T-helper 2 cell treated with Interferon-gamma antibody and Interleukin-4, amounts not matched to agents 5 μg/mL and 100 μg/mL, for 36 hours (primary cell): ENCODE results near the gene VSIR.

ENCODE experiments used
- DNase-seq: peaks from one replicate; pipeline ENCODE4 v3.0.0; 2021; ENCODE audit warnings: low spot score
- H3K27ac Mint-ChIP-seq: one replicate; pipeline ENCODE4 v1.8.0; 2021; ENCODE audit warnings: mild to moderate bottlenecking, mixed read lengths
- H3K27me3 Mint-ChIP-seq: one replicate; pipeline ENCODE4 v1.8.0; 2021; ENCODE audit warnings: low read depth, mixed read lengths
- H3K36me3 Mint-ChIP-seq: one replicate; pipeline ENCODE4 v1.8.0; 2021; ENCODE audit warnings: low read depth, mixed read lengths
- H3K4me1 Mint-ChIP-seq: one replicate; pipeline ENCODE4 v1.8.0; 2021; ENCODE audit warnings: low read depth, mixed read lengths
- H3K4me3 Mint-ChIP-seq: one replicate; pipeline ENCODE4 v1.8.0; 2022; ENCODE audit warnings: mild to moderate bottlenecking, moderate library complexity, mixed read lengths
- H3K9me3 Mint-ChIP-seq: one replicate; pipeline ENCODE4 v1.8.0; 2021; ENCODE audit warnings: mixed read lengths

VSIR gene

DNA sequence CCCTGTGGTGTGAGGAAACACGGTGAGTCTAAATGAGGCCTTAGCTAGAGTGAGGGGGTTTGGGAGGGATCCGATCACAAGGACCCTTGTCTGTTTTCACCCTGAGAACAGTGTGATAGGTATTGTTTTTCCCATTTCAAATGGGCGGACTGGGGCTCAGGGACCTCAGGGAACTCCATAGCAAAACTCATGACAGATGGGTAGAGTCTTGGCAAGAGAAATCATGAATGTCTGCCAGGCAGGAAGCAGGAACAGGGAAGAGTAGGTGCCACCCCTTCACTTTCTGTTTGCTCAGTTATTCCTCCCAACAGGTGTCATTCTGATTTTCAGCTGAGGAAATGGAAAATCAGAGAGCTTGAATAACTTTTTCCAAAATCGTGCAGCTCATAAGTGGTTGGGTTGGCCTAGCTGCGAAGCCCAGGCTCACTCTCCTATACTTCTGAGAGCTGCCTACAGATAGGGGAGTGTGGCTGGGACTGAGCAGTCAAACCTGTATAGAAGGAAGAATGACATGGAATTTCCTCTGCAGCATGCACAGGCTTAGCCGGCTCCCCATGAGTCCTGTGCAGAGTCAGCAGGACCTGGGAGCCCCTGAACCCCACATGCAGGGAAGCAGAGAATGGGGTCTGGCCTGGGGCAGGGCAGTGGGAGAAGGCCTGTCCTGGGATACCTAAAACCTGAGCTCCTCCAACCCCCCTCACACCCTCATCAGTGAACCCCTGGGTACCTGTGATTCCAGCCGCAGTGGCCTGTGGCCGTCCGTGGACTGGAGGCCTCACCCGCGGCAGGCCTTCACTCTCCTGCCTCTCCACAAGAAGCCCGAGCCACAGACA lies 36.1 kb downstream of the VSIR start:
- H3K27ac Mint-ChIP-seq, result peak overlapping the region; percentile 89
- H3K9me3 Mint-ChIP-seq, result peaks cover 1% of the 10 kb centered on the region
- H3K4me1 Mint-ChIP-seq, result peaks cover 76% of the 10 kb centered on the region
- peak overlapping the region; percentile 37 for H3K4me3 Mint-ChIP-seq
- H3K36me3 Mint-ChIP-seq, result peaks cover 1% of the 10 kb centered on the region
- no peaks in the 10 kb centered on the region for H3K27me3 Mint-ChIP-seq
- peak; percentile 43 for DNase-seq

DNA sequence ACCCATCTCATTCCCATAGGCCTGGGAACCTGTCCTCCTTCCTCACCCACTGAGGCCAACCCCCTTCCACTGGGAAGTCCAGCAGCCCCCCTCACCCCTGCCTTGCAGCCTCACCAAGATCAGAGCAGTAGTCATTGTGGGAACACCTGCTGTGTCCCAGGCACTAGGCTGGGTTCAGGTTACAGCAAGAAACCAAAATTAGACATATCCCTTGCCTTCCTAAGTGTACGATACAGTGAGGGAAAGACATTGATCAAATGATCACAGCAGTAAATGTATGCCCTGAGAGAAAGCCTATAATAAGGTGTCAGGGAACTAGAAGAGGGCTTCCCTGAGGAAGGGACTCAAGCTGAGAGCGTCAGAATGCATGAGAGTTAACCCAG lies 36.8 kb downstream of the VSIR start:
- peak overlapping the region; percentile 37 for H3K4me3 Mint-ChIP-seq

DNA sequence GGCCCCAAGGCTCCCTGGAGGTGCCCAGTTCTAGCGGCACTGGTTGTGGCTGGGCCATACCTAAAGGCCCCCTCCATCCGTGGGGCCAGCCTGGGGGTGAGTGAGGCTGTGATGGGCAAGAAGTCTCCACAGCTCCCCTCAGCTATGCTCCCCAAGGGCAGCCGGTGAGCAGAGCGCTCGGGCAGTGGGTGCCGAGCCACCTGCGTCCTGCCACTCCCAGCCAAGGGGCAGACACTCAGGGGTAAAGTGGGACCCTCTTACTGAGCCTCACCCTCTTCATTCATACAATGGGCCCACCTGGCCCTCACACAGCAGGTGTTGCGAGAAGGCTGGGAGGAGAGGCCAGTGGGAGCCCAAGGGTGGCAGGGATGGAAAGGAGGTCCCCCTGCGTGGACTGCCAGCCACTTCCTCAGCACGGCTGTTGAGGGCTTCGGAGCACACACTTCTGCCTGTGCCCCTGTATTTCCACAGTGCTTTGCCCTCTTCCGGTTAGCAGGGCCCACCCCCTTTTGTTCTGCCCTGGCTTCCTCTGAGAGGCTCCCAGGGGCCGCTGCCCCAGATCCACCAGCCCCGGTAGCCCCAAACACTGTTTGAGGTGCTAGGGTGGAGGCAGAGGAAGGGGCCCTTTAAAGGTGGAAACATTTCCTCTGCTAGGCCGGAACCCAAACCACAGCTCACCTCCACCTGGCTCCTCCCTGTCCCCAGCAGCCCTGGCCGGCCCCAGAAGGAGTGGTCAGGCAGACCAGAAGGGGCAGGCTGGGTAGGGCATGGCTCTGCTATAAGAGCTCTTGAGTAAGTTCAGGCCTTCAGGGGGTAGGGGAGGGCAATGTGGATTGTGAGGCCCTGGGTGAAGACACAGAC lies 37.4 kb downstream of the VSIR start:
- DNase-seq, result no peak
- peaks cover 67% of the 10 kb centered on the region for H3K4me1 Mint-ChIP-seq
- H3K36me3 Mint-ChIP-seq, result no peaks in the 10 kb centered on the region
- H3K27me3 Mint-ChIP-seq, result no peaks in the 10 kb centered on the region
- no peaks in the 10 kb centered on the region for H3K9me3 Mint-ChIP-seq
- H3K4me3 Mint-ChIP-seq, result peak overlapping the region; percentile 37
- H3K27ac Mint-ChIP-seq, result peak overlapping the region; percentile 89

More for the DNA sequence above, 36.8 kb downstream of the VSIR start:
- Mint-ChIP-seq H3K4me1 (peaks cover 73% of the 10 kb centered on the region), H3K27ac (peak overlapping the region; percentile 89), H3K9me3 (no peaks in the 10 kb centered on the region), H3K36me3 (no peaks in the 10 kb centered on the region), H3K27me3 (no peaks in the 10 kb centered on the region)
- DNase-seq, result no peak

DNA sequence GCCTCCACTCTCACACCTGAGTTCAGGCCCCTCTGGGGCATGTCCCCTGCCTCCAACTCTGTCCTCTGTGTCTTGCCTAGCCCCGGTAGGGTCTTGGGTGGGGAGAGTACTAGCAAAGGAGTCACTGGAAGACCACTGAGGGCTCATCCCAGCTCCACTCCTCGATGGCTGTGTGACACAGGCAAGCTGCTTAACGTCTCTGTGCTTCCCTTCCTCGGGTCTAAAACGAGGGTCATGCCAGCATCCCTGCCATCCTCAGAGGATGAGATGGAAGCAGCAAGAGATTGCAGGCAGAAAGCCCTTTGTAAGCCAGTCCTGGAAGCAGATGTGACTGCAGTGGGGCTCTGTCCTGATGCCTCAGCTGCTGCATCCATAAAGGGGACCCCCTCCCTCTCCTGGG lies 38.5 kb downstream of the VSIR start:
- Mint-ChIP-seq H3K4me1 (peaks cover 57% of the 10 kb centered on the region), H3K9me3 (no peaks in the 10 kb centered on the region), H3K27me3 (no peaks in the 10 kb centered on the region), H3K4me3 (peak overlapping the region; percentile 37), H3K36me3 (no peaks in the 10 kb centered on the region), H3K27ac (peak overlapping the region; percentile 89)
- no peak for DNase-seq

DNA sequence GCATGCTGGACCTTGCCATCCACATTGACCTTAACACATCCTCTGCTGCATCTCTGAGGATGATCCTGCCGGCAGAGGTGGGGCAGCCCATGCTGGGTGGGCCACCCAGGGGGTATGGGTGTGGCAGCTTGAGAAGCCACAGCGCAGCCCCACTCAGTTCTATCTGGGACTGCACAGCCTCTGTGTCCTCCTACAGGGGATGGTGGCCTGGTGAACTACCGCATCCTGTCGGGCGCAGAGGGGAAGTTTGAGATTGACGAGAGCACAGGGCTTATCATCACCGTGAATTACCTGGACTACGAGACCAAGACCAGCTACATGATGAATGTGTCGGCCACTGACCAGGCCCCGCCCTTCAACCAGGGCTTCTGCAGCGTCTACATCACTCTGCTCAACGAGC lies 41.5 kb downstream of the VSIR start:
- H3K27me3 Mint-ChIP-seq, result no peaks in the 10 kb centered on the region
- DNase-seq, result no peak
- H3K9me3 Mint-ChIP-seq, result no peaks in the 10 kb centered on the region
- H3K36me3 Mint-ChIP-seq, result no peaks in the 10 kb centered on the region
- no peak overlapping the region for H3K4me3 Mint-ChIP-seq
- H3K27ac Mint-ChIP-seq, result no peak overlapping the region
- peaks cover 63% of the 10 kb centered on the region for H3K4me1 Mint-ChIP-seq

DNA sequence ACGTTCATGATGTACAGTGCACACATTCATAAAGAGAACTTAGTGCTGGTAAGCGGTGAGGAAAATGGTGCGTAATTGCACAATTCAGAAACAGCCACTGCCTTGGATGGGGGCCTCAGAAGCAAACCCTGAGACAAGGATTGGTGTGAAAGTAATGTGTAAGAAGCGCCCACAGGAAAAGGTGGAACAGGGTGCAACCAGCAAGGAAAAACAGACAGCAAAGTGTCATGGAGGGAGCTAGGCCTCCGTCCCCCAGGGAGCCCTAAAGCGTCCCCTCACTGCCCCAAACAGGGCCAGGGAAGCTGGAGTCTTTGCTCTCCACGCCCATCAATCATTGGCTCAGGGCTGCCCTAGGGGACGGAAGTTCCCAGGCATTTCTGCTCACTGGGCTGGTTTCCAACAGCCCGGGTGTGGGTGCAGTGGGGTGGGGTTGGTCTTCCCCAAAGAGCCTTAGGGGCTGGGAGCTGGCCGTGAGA lies 44.1 kb downstream of the VSIR start:
- Mint-ChIP-seq H3K36me3 (no peaks in the 10 kb centered on the region), H3K27ac (peak overlapping the region; percentile 97), H3K4me1 (peaks cover 55% of the 10 kb centered on the region), H3K27me3 (no peaks in the 10 kb centered on the region), H3K4me3 (peak overlapping the region; percentile 4), H3K9me3 (no peaks in the 10 kb centered on the region)
- no peak for DNase-seq

DNA sequence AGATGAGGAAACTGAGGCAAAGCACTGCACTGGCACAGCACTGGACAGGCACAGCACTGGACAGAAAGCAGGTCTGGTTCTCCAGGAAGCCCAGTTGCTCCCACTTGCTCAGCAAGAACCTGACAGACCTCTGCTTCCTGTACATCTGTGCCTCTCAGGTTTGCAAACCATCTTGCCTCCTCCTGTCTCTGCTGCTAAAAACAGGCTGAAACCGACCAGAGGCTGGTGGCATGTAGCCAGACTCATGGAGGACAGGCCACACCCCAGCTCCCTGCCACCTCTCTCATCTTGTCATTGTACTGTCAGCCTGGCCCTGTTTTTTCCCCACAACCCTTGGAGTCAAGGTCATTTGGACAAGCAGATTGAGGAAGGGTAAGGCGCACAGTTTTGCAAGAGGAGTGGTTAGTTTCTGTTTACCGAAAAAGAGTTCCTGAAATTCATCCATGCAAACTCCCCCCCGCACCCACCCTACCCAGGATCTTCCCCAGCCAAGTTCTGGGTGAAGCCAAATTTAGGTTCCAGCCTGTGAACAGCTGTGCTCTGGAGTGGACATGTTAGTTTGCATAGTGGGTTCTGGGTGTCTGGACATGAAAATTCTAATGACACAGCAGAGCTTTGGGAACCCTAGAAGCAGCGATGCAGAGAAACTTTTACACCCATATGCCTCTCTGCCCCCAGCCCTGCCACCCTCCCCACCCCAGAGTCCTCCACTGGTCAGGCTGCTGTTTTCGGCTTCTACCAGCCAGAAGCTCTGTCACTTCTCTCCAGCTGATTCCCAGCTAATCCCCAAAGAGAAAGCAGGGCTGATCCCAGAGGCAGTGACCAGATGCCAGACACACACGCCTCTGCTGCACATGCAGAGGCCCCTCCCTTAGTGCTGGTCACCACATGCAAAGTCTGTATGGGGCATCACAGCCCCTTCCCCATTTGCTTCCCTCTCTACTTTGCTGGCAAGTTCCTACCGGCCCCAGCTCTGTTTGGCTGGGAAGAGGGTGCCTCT lies 45.3 kb downstream of the VSIR start:
- H3K36me3 Mint-ChIP-seq, result no peaks in the 10 kb centered on the region
- H3K27ac Mint-ChIP-seq, result peak overlapping the region; percentile 97
- peak overlapping the region; percentile 67 for H3K4me3 Mint-ChIP-seq
- peak; percentile 42 for DNase-seq
- H3K27me3 Mint-ChIP-seq, result no peaks in the 10 kb centered on the region
- H3K9me3 Mint-ChIP-seq, result no peaks in the 10 kb centered on the region
- H3K4me1 Mint-ChIP-seq, result peaks cover 49% of the 10 kb centered on the region

DNA sequence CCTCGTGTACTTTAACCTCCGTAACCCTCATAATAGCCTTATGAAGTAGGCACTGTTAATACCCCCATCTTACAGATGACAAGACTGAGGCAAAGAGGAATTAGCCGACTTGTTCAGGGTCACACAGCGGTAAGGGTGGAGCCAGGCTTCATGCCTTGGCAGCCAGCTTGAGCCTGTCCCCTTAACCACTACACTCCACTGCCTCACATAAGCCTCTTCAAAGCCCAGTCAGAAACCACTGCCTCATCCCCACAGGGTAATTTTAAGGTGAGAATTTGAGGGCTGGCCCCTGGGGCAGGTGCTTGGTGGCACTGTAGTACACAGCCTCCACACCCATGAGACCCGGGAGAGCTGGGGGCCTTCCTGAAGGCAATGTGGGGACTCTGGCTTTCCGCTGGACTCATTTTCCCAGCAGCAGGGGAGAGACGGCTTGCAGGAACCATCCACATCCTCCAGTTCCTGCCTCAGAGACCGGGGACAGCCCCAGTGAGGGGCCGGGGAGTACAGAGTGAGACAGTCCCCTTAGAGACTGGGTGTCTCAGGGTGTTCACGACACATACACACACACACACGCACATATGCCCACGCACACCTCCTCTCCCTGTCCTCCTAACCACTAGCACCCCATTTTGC lies 46.1 kb downstream of the VSIR start:
- Mint-ChIP-seq H3K27ac (peak overlapping the region; percentile 97), H3K27me3 (no peaks in the 10 kb centered on the region), H3K9me3 (no peaks in the 10 kb centered on the region), H3K36me3 (no peaks in the 10 kb centered on the region), H3K4me3 (peak overlapping the region; percentile 67), H3K4me1 (peaks cover 44% of the 10 kb centered on the region)
- DNase-seq, result peak; percentile 68

DNA sequence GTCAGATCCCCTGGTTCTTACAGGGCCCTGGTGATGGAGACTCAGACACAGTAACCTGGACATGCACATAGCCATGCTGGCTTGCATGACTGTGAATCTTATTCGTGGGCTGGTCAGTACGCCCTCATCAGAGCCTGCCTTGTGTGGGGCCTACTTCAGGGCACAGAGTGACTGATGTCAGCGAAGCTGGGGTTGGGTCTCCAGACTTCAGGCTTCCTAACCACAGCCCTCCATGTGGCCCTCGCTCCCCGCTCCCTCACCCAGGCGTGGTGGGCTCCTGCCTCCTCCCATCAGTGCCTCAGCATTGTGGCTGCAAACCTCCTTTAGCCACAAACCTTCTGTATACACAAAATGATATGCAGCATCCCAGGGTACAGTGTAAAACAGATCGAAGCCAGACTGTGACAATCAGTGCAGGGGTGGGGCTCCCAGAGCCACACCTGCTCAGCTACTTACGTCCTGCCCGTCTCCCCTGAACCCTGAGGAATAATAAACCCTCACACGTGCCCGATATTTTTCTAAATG lies 46.7 kb downstream of the VSIR start:
- Mint-ChIP-seq H3K9me3 (no peaks in the 10 kb centered on the region), H3K27ac (peak overlapping the region; percentile 97), H3K4me1 (peaks cover 41% of the 10 kb centered on the region), H3K36me3 (no peaks in the 10 kb centered on the region), H3K27me3 (no peaks in the 10 kb centered on the region), H3K4me3 (peak overlapping the region; percentile 67)
- no peak for DNase-seq

DNA sequence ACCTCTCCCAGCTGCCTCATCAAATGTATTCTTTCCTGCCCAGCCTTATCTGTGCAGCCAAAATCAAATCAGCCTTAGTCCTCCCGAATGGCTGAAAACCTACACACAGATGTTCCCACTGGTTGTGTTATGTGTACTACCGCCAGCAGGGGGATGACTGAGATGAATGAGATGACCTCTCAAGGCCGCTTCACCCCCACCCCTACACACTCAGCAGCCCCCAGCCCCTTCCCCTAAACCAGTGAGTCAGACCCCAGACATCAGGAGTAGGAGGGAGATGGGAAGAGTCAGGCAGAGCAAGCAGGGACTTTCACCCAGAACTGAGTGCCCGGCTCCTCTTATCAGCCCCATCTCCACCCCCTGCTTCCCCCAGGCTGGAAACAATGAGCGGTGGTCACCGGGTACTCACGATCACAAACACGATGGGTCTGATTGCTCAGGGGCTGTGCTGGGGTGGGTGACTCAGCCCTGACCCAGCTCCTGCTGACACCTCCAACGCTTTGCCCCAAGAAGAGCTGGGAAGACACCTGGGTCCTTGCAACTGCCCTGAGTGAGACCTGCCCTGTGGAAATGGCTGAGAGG lies 47.2 kb downstream of the VSIR start:
- H3K9me3 Mint-ChIP-seq, result no peaks in the 10 kb centered on the region
- H3K36me3 Mint-ChIP-seq, result no peaks in the 10 kb centered on the region
- H3K27me3 Mint-ChIP-seq, result no peaks in the 10 kb centered on the region
- peak overlapping the region; percentile 67 for H3K4me3 Mint-ChIP-seq
- DNase-seq, result peak; percentile 93
- peaks cover 41% of the 10 kb centered on the region for H3K4me1 Mint-ChIP-seq
- H3K27ac Mint-ChIP-seq, result peak overlapping the region; percentile 97

DNA sequence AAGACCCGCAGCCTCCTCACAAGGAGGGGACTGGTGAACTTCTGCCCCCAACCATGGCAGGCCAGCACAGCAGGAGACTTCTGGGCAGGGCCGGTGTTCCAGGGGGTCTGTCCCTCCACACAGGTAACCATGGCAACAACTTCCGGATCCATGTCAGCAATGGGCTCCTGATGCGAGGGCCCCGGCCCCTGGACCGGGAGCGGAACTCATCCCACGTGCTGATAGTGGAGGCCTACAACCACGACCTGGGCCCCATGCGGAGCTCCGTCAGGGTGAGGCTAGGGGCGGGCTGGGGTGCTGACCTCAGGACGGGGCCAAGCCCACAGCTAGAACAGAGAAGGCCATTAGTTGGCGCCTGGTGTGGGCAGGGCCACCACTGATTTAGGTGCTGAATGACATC lies 48.1 kb downstream of the VSIR start:
- Mint-ChIP-seq H3K4me1 (peaks cover 41% of the 10 kb centered on the region), H3K4me3 (no peak overlapping the region), H3K27ac (peak overlapping the region; percentile 97), H3K9me3 (no peaks in the 10 kb centered on the region), H3K36me3 (no peaks in the 10 kb centered on the region), H3K27me3 (no peaks in the 10 kb centered on the region)
- DNase-seq, result no peak

DNA sequence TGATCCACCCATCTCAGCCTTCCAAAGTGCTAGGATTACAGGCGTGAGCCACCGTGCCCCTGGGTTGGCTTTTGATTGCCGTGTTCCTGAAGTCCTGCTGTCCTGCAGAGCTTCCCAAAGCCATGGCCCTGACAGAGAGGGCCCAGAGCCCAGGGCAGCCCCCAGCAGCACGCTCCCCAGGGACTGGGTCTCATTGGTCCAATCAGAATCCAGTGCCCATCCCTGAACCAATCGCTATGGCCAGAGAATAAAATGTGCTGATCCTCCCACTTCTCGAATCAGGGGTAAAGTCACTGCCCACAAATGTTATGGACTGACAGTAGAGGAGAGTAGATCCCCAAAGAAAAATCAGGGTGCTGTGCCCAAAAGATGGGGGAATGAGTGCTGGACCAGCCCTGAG lies 48.8 kb downstream of the VSIR start:
- Mint-ChIP-seq H3K27ac (peak overlapping the region; percentile 20), H3K9me3 (no peaks in the 10 kb centered on the region), H3K36me3 (no peaks in the 10 kb centered on the region), H3K27me3 (no peaks in the 10 kb centered on the region), H3K4me3 (no peak overlapping the region), H3K4me1 (peaks cover 39% of the 10 kb centered on the region)
- no peak for DNase-seq
